Right lobe of liver (tissue), 4 donors: Measurements from ENCODE around the gene INSM2.

Source experiments
- POLR2A ChIP-seq: fragments of 450-650 bp; IDR thresholded peaks from one replicate; pipeline ENCODE4 v1.6.1; 2017; ENCODE audit warnings: antibody characterized with exemption, mild to moderate bottlenecking
- TF ChIP-seq, protein P1 (sequence below), 4 donors: fragments of 200-600 bp in 3 of 4; fragments of 450-650 bp in 1 of 4; IDR thresholded peaks; one replicate each; pipeline versions ENCODE4 v1.5.1 to v1.8.0; 2016 to 2022; ENCODE audit warnings: antibody characterized with exemption in 4 of 4, mild to moderate bottlenecking in 2 of 4
- donor health status: DM: no; HTN: no; CAD: no.
- donor health status: DM: no; HTN: no; CAD: no.
- donor health status: DM: no; HTN: yes; CAD: no.

- TF ChIP-seq, protein P1, sequence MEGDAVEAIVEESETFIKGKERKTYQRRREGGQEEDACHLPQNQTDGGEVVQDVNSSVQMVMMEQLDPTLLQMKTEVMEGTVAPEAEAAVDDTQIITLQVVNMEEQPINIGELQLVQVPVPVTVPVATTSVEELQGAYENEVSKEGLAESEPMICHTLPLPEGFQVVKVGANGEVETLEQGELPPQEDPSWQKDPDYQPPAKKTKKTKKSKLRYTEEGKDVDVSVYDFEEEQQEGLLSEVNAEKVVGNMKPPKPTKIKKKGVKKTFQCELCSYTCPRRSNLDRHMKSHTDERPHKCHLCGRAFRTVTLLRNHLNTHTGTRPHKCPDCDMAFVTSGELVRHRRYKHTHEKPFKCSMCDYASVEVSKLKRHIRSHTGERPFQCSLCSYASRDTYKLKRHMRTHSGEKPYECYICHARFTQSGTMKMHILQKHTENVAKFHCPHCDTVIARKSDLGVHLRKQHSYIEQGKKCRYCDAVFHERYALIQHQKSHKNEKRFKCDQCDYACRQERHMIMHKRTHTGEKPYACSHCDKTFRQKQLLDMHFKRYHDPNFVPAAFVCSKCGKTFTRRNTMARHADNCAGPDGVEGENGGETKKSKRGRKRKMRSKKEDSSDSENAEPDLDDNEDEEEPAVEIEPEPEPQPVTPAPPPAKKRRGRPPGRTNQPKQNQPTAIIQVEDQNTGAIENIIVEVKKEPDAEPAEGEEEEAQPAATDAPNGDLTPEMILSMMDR (IDR thresholded peaks at IDR 0.05) = no peak
- no peak for TF ChIP-seq POLR2A
Observed at GRCh38 chr14:35515916-35516315, 18.0 kb upstream of the INSM2 start.
